Transverse colon (tissue), 3 donors: Measurements from ENCODE around the gene SLC51A.

Source experiments
- CTCF ChIP-seq, 5 experiments: fragments of 200-600 bp in 3 of 5; fragments of 450-650 bp in 2 of 5; sonication (generic) in 3 of 5; IDR thresholded peaks; 1 replicate in 2 of 5; 2 replicates in 3 of 5; pipeline ENCODE4 v1.5.1; 2016 to 2017; ENCODE audit warnings: antibody characterized with exemption in 5 of 5, inconsistent platforms in 3 of 5, mild to moderate bottlenecking in 2 of 5, moderate library complexity in 1 of 5
- EP300 ChIP-seq: sonication (generic); formaldehyde crosslinking; IDR thresholded peaks from one replicate; pipeline ENCODE4 v1.6.1; 2017; ENCODE audit warnings: antibody characterized with exemption, low read depth
- POLR2A ChIP-seq: fragments of 450-650 bp; IDR thresholded peaks from one replicate; pipeline ENCODE4 v1.6.1; 2016; ENCODE audit warnings: antibody characterized with exemption, mild to moderate bottlenecking, moderate library complexity

- TF ChIP-seq CTCF (IDR thresholded peaks at IDR 0.05), result no peak
- TF ChIP-seq POLR2A, result no peak
- no peak for TF ChIP-seq EP300
These were observed 9.5 kb downstream of the SLC51A start for GRCh38 chr3:196225763-196226364.
